ENCODE data around the gene IMPACT.

GRCh38 chr18:24494586-24494985 lies 68.1 kb downstream of the IMPACT start:
- TF ChIP-seq REST (IDR thresholded peaks at IDR 0.05) = no peak
- TF ChIP-seq HDAC2 (IDR thresholded peaks at IDR 0.05) = no peak
- no peak for TF ChIP-seq CTCF (IDR thresholded peaks at IDR 0.05)
- TF ChIP-seq JUN (IDR thresholded peaks at IDR 0.05) = no peak
- no peak for TF ChIP-seq HOXA7 (CRISPR knock-in tag; IDR thresholded peaks at IDR 0.05)
- no peak for TF ChIP-seq HMGXB4 (CRISPR knock-in tag; IDR thresholded peaks at IDR 0.05; ENCODE audit: borderline replicate concordance)
- TF ChIP-seq BHLHE40 (IDR thresholded peaks at IDR 0.05; ENCODE audit: low read depth, low read length) = no peak
- TF ChIP-seq POLR2A (IDR thresholded peaks at IDR 0.05; ENCODE audit: low read length) = no peak
- TF ChIP-seq MAZ (IDR thresholded peaks at IDR 0.05; ENCODE audit: borderline replicate concordance, low read depth, low read length) = no peak
- no peak for TF ChIP-seq ESRRA (IDR thresholded peaks at IDR 0.05; ENCODE audit: borderline replicate concordance, low read length)
- TF ChIP-seq PHF8 (IDR thresholded peaks at IDR 0.05; ENCODE audit: borderline replicate concordance, low read depth) = no peak
- no peak for TF ChIP-seq RAD21 (conservative IDR thresholded peaks at IDR 0.05 in 1 of 2, IDR thresholded peaks at IDR 0.05 in 1 of 2)
- TF ChIP-seq PBX3 (IDR thresholded peaks at IDR 0.05) = no peak
